Stimulated activated effector memory CD8-positive, alpha-beta T cell treated with anti-CD3 and anti-CD28 coated beads, Interleukin-12 subunit alpha, Interleukin-12 subunit beta, amount 100 ng/mL, for 72 hours (primary cell): ENCODE measurements around the gene ATP8B3.

Experiments used
- ATAC-seq: fragments of 150-1000 bp; cut with Tn5 transposase; 2 replicates; pipeline ENCODE4 v1.10.0; 2021
- DNase-seq, 2 donors: peaks; one replicate each; pipeline ENCODE4 v3.0.0; 2021 to 2022; ENCODE audit warnings: low spot score in 2 of 2
- H3K27ac Mint-ChIP-seq: one replicate; pipeline ENCODE4 v1.8.0; 2022; ENCODE audit warnings: mild to moderate bottlenecking, mixed read lengths
- H3K36me3 Mint-ChIP-seq: one replicate; pipeline ENCODE4 v1.8.0; 2022; ENCODE audit warnings: mild to moderate bottlenecking, mixed read lengths
- H3K4me1 Mint-ChIP-seq: one replicate; pipeline ENCODE4 v1.8.0; 2022; ENCODE audit warnings: mixed read lengths
- H3K4me3 Mint-ChIP-seq: one replicate; pipeline ENCODE4 v1.8.0; 2022; ENCODE audit warnings: mild to moderate bottlenecking, mixed read lengths
- H3K9me3 Mint-ChIP-seq: one replicate; pipeline ENCODE4 v1.8.0; 2022; ENCODE audit warnings: mixed read lengths

Gene ATP8B3

GRCh38 chr19:1816530-1817298 is 4.6 kb upstream of the ATP8B3 start:
- ATAC-seq (no peak), DNase-seq (no peak)
- H3K9me3 Mint-ChIP-seq = no peaks in the 10 kb centered on the region
- H3K27ac Mint-ChIP-seq = no peak overlapping the region
- H3K4me3 Mint-ChIP-seq = no peak overlapping the region
- H3K36me3 Mint-ChIP-seq = peaks cover 70% of the 10 kb centered on the region
- H3K4me1 Mint-ChIP-seq = peaks cover 11% of the 10 kb centered on the region

GRCh38 chr19:1815605-1816529 is 3.8 kb upstream of the ATP8B3 start:
- H3K9me3 Mint-ChIP-seq = no peaks in the 10 kb centered on the region
- H3K4me3 Mint-ChIP-seq = no peak overlapping the region
- no peak overlapping the region for H3K27ac Mint-ChIP-seq
- DNase-seq = no peak
- H3K36me3 Mint-ChIP-seq = peaks cover 64% of the 10 kb centered on the region
- ATAC-seq = no peak
- H3K4me1 Mint-ChIP-seq = peaks cover 19% of the 10 kb centered on the region

GRCh38 chr19:1814833-1815604 is 2.9 kb upstream of the ATP8B3 start:
- H3K36me3 Mint-ChIP-seq = peaks cover 60% of the 10 kb centered on the region
- no peak overlapping the region for H3K4me3 Mint-ChIP-seq
- peaks cover 25% of the 10 kb centered on the region for H3K4me1 Mint-ChIP-seq
- ATAC-seq (no peak), DNase-seq (no peak)
- H3K27ac Mint-ChIP-seq = no peak overlapping the region
- no peaks in the 10 kb centered on the region for H3K9me3 Mint-ChIP-seq

- H3K36me3 Mint-ChIP-seq = peaks cover 56% of the 10 kb centered on the region
- H3K4me1 Mint-ChIP-seq = peaks cover 25% of the 10 kb centered on the region
- no peak overlapping the region for H3K27ac Mint-ChIP-seq
- ATAC-seq = no peak
- H3K4me3 Mint-ChIP-seq = no peak overlapping the region
- no peaks in the 10 kb centered on the region for H3K9me3 Mint-ChIP-seq
- DNase-seq = no peak
Measured at GRCh38 chr19:1814391-1814790, 2.3 kb upstream of the ATP8B3 start.

- peaks cover 52% of the 10 kb centered on the region for H3K36me3 Mint-ChIP-seq
- DNase-seq (no peak), ATAC-seq (no peak)
- peak overlapping the region; percentile 93 for H3K4me3 Mint-ChIP-seq
- no peaks in the 10 kb centered on the region for H3K9me3 Mint-ChIP-seq
- peaks cover 25% of the 10 kb centered on the region for H3K4me1 Mint-ChIP-seq
- H3K27ac Mint-ChIP-seq = peak overlapping the region; percentile 89
Measured at GRCh38 chr19:1813192-1814182, 1.4 kb upstream of the ATP8B3 start.

GRCh38 chr19:1812426-1813191 is 533 bp upstream of the ATP8B3 start:
- Mint-ChIP-seq H3K9me3 (no peaks in the 10 kb centered on the region), H3K27ac (peak overlapping the region; percentile 89), H3K4me1 (peaks cover 25% of the 10 kb centered on the region), H3K36me3 (peaks cover 43% of the 10 kb centered on the region), H3K4me3 (peak overlapping the region; percentile 93)
- peak; percentile 90 for ATAC-seq
- DNase-seq = peak; percentile 83 to 97

GRCh38 chr19:1811472-1811894 is 593 bp downstream of the ATP8B3 start:
- DNase-seq = peak; percentile 42 to 65
- peak overlapping the region; percentile 53 for H3K27ac Mint-ChIP-seq

GRCh38 chr19:1810439-1811160 is 1.5 kb downstream of the ATP8B3 start:
- Mint-ChIP-seq H3K27ac (peak overlapping the region; percentile 29), H3K9me3 (no peaks in the 10 kb centered on the region), H3K4me3 (peak overlapping the region; percentile 93), H3K4me1 (peaks cover 25% of the 10 kb centered on the region), H3K36me3 (peaks cover 29% of the 10 kb centered on the region)
- DNase-seq = no peak
- no peak for ATAC-seq

More at GRCh38 chr19:1811472-1811894, 593 bp downstream of the ATP8B3 start:
- Mint-ChIP-seq H3K36me3 (peaks cover 35% of the 10 kb centered on the region), H3K4me1 (peaks cover 25% of the 10 kb centered on the region), H3K4me3 (peak overlapping the region; percentile 93), H3K9me3 (no peaks in the 10 kb centered on the region)
- ATAC-seq = peak; percentile 16

GRCh38 chr19:1809678-1810077 is 2.4 kb downstream of the ATP8B3 start:
- Mint-ChIP-seq H3K9me3 (no peaks in the 10 kb centered on the region), H3K4me3 (no peak overlapping the region), H3K4me1 (peaks cover 25% of the 10 kb centered on the region), H3K27ac (no peak overlapping the region), H3K36me3 (peaks cover 21% of the 10 kb centered on the region)
- ATAC-seq = no peak
- DNase-seq = no peak

- peaks cover 25% of the 10 kb centered on the region for H3K4me1 Mint-ChIP-seq
- peaks cover 17% of the 10 kb centered on the region for H3K36me3 Mint-ChIP-seq
Measured at GRCh38 chr19:1808395-1808731, 3.7 kb downstream of the ATP8B3 start.

GRCh38 chr19:1807695-1808394 is 4.2 kb downstream of the ATP8B3 start:
- peaks cover 20% of the 10 kb centered on the region for H3K4me1 Mint-ChIP-seq
- peaks cover 14% of the 10 kb centered on the region for H3K36me3 Mint-ChIP-seq
- H3K9me3 Mint-ChIP-seq = no peaks in the 10 kb centered on the region
- no peak overlapping the region for H3K4me3 Mint-ChIP-seq
- no peak for DNase-seq
- no peak for ATAC-seq
- no peak overlapping the region for H3K27ac Mint-ChIP-seq

More at GRCh38 chr19:1808395-1808731, 3.7 kb downstream of the ATP8B3 start:
- Mint-ChIP-seq H3K9me3 (no peaks in the 10 kb centered on the region), H3K4me3 (no peak overlapping the region), H3K27ac (no peak overlapping the region)
- DNase-seq = no peak
- ATAC-seq = no peak

- Mint-ChIP-seq H3K9me3 (no peaks in the 10 kb centered on the region), H3K4me3 (no peak overlapping the region), H3K27ac (no peak overlapping the region), H3K36me3 (peaks cover 7% of the 10 kb centered on the region), H3K4me1 (peaks cover 14% of the 10 kb centered on the region)
- ATAC-seq (no peak), DNase-seq (no peak)
Measured at GRCh38 chr19:1807030-1807694, 4.9 kb downstream of the ATP8B3 start.
